Measurements from ENCODE around the gene INSRR.

Gene INSRR

DNA sequence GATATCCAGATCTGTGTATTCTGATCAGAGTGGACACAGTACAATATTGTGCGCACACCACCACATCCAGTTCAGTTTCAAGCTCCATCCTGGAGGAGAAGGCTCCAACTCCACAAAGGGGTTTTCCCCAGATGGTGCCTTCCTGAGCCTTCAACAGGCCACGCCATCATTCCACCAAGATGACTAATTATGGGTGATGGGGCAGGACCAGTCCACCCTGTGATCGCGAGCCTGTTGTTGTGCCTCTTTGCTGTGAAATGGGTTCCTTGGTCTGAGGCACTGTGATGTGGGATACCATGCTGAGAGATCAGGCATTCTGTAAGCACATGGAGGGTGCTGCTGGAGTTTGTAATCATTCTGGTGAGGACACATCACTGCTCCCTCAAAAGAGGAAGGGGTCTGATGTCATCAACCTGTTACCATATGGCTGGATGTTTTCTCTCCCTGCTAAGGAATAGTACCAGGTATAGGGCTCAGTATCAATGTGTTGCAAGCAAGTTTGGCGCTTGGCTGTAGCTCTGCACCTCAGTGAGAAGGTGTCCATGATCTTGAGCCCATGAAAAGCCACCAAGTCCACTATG is 35.6 kb downstream of the INSRR start:
- Histone ChIP-seq H3K27me3 (ENCODE audit: insufficient read depth, low read length) (no peaks in the 10 kb centered on the region), H3K27ac (ENCODE audit: low read depth, low read length) (no peak overlapping the region), H4K91ac (ENCODE audit: low read depth, low read length) (no peak overlapping the region), H2BK5ac (ENCODE audit: low read depth, low read length, poor library complexity) (no peak overlapping the region), H2AFZ (ENCODE audit: insufficient read depth, low read length, poor library complexity) (no peak overlapping the region), H3K4me2 (ENCODE audit: low read length) (no peak overlapping the region), H3K9ac (ENCODE audit: low read length) (no peak overlapping the region), H2BK120ac (ENCODE audit: insufficient read depth, low read length, poor library complexity) (no peak overlapping the region), H3K36me3 (ENCODE audit: control insufficient read depth in 1 of 2, insufficient read depth in 2 of 2, low read length in 2 of 2) (no peaks in the 10 kb centered on the region), H3K23ac (ENCODE audit: low read length) (no peak overlapping the region), H2BK12ac (ENCODE audit: low read length) (no peak overlapping the region), H3K4me1 (ENCODE audit: control insufficient read depth in 1 of 2, insufficient read depth in 2 of 2, low read length in 2 of 2) (no peaks in the 10 kb centered on the region), H4K8ac (ENCODE audit: low read depth, low read length) (no peak overlapping the region), H3K4ac (ENCODE audit: low read depth, low read length) (no peak overlapping the region), H4K12ac (ENCODE audit: low read depth, low read length) (no peak overlapping the region), H3K79me1 (ENCODE audit: low read length) (no peaks in the 10 kb centered on the region), H3K14ac (ENCODE audit: low read length) (no peak overlapping the region), H3K79me2 (ENCODE audit: control insufficient read depth, insufficient read depth, low read length, poor library complexity) (no peaks in the 10 kb centered on the region), H3K18ac (ENCODE audit: low read length) (no peak overlapping the region), H3K9me3 (ENCODE audit: insufficient read depth, low read depth, low read length) (no peaks in the 10 kb centered on the region), H3K4me3 (ENCODE audit: low read depth, low read length) (no peak overlapping the region), H2AK5ac (ENCODE audit: low read length) (no peak overlapping the region)
- DNase-seq = peak in 1 of 2 donors; percentile 7
- no CpG with 5 or more reads among the region's 5 CpGs for WGBS (ENCODE audit: extremely low coverage, insufficient coverage, insufficient read length)

DNA sequence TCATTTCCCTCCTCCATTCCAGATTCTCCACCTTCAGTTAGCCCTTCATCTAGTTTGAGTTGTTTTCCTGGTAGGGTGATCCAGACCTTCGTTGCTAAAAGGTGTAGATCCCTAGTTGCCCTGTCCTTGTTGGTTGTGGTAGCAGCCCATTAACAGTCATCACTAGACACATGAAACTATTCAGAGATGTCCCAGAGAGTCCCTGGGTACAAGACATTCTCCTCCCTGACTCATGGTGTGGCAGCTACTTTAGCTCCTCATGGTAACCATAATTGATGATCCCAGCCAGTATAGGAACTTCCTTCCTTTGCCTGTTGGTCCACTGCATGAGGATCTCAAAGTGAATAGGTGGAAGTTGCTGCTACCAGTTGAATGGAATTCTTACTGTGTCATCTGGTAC is 36.2 kb downstream of the INSRR start:
- Histone ChIP-seq H2AK5ac (ENCODE audit: low read length) (no peak overlapping the region), H3K27ac (ENCODE audit: low read depth, low read length) (no peak overlapping the region), H3K4me3 (ENCODE audit: low read depth, low read length) (no peak overlapping the region), H2BK120ac (ENCODE audit: insufficient read depth, low read length, poor library complexity) (no peak overlapping the region), H4K12ac (ENCODE audit: low read depth, low read length) (no peak overlapping the region), H2AFZ (ENCODE audit: insufficient read depth, low read length, poor library complexity) (no peak overlapping the region), H3K79me2 (ENCODE audit: control insufficient read depth, insufficient read depth, low read length, poor library complexity) (no peaks in the 10 kb centered on the region), H2BK12ac (ENCODE audit: low read length) (no peak overlapping the region), H3K23ac (ENCODE audit: low read length) (no peak overlapping the region), H3K9ac (ENCODE audit: low read length) (no peak overlapping the region), H3K9me3 (ENCODE audit: insufficient read depth, low read depth, low read length) (no peaks in the 10 kb centered on the region), H3K4me1 (ENCODE audit: control insufficient read depth in 1 of 2, insufficient read depth in 2 of 2, low read length in 2 of 2) (no peaks in the 10 kb centered on the region), H3K4me2 (ENCODE audit: low read length) (no peak overlapping the region), H3K27me3 (ENCODE audit: insufficient read depth, low read length) (no peaks in the 10 kb centered on the region), H3K4ac (ENCODE audit: low read depth, low read length) (no peak overlapping the region), H3K79me1 (ENCODE audit: low read length) (no peaks in the 10 kb centered on the region), H2BK5ac (ENCODE audit: low read depth, low read length, poor library complexity) (no peak overlapping the region), H4K8ac (ENCODE audit: low read depth, low read length) (no peak overlapping the region), H3K18ac (ENCODE audit: low read length) (no peak overlapping the region), H3K36me3 (ENCODE audit: control insufficient read depth in 1 of 2, insufficient read depth in 2 of 2, low read length in 2 of 2) (no peaks in the 10 kb centered on the region), H3K14ac (ENCODE audit: low read length) (no peak overlapping the region), H4K91ac (ENCODE audit: low read depth, low read length) (no peak overlapping the region)
- WGBS (ENCODE audit: extremely low coverage, insufficient coverage, insufficient read length) = no CpG with 5 or more reads among the region's 1 CpG
- DNase-seq = no peak

DNA sequence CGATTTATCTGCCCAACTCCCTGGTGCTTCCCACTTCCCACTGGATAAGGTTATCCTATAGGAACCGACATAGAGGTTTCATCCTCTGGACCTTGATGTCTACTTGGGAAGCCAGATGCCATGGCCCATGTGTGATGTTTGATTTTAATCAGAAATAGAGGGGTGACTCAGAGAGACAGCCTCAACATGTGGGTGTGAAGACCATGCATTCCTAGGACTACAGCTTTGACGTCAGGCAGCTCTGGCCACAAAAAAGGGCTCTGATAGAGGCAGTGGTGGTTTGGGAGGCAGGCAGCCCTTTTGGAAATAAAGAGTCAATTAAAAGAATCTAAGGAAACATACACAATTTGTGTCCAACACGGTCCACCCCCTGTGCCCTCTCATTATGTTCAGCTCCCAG is 37.1 kb downstream of the INSRR start:
- no CpG with 5 or more reads among the region's 4 CpGs for WGBS (ENCODE audit: extremely low coverage, insufficient coverage, insufficient read length)
- no peak overlapping the region for H4K12ac ChIP-seq (ENCODE audit: low read depth, low read length)
- no peak overlapping the region for H3K27ac ChIP-seq (ENCODE audit: low read depth, low read length)
- no peak overlapping the region for H2AFZ ChIP-seq (ENCODE audit: insufficient read depth, low read length, poor library complexity)
- no peak overlapping the region for H3K9ac ChIP-seq (ENCODE audit: low read length)
- H2BK12ac ChIP-seq (ENCODE audit: low read length) = no peak overlapping the region
- no peak overlapping the region for H4K91ac ChIP-seq (ENCODE audit: low read depth, low read length)
- no peak overlapping the region for H3K4me2 ChIP-seq (ENCODE audit: low read length)
- no peak overlapping the region for H3K4ac ChIP-seq (ENCODE audit: low read depth, low read length)
- H2BK120ac ChIP-seq (ENCODE audit: insufficient read depth, low read length, poor library complexity) = no peak overlapping the region
- H3K23ac ChIP-seq (ENCODE audit: low read length) = no peak overlapping the region
- no peak overlapping the region for H3K4me3 ChIP-seq (ENCODE audit: low read depth, low read length)
- no peaks in the 10 kb centered on the region for H3K27me3 ChIP-seq (ENCODE audit: insufficient read depth, low read length)
- no peak overlapping the region for H3K18ac ChIP-seq (ENCODE audit: low read length)
- no peak overlapping the region for H3K14ac ChIP-seq (ENCODE audit: low read length)
- H4K8ac ChIP-seq (ENCODE audit: low read depth, low read length) = no peak overlapping the region
- H3K36me3 ChIP-seq (ENCODE audit: control insufficient read depth in 1 of 2, insufficient read depth in 2 of 2, low read length in 2 of 2) = no peaks in the 10 kb centered on the region
- no peaks in the 10 kb centered on the region for H3K79me1 ChIP-seq (ENCODE audit: low read length)
- no peaks in the 10 kb centered on the region for H3K4me1 ChIP-seq (ENCODE audit: control insufficient read depth in 1 of 2, insufficient read depth in 2 of 2, low read length in 2 of 2)
- H2BK5ac ChIP-seq (ENCODE audit: low read depth, low read length, poor library complexity) = no peak overlapping the region
- H3K9me3 ChIP-seq (ENCODE audit: insufficient read depth, low read depth, low read length) = no peaks in the 10 kb centered on the region
- no peaks in the 10 kb centered on the region for H3K79me2 ChIP-seq (ENCODE audit: control insufficient read depth, insufficient read depth, low read length, poor library complexity)
- DNase-seq = no peak
- H2AK5ac ChIP-seq (ENCODE audit: low read length) = no peak overlapping the region

DNA sequence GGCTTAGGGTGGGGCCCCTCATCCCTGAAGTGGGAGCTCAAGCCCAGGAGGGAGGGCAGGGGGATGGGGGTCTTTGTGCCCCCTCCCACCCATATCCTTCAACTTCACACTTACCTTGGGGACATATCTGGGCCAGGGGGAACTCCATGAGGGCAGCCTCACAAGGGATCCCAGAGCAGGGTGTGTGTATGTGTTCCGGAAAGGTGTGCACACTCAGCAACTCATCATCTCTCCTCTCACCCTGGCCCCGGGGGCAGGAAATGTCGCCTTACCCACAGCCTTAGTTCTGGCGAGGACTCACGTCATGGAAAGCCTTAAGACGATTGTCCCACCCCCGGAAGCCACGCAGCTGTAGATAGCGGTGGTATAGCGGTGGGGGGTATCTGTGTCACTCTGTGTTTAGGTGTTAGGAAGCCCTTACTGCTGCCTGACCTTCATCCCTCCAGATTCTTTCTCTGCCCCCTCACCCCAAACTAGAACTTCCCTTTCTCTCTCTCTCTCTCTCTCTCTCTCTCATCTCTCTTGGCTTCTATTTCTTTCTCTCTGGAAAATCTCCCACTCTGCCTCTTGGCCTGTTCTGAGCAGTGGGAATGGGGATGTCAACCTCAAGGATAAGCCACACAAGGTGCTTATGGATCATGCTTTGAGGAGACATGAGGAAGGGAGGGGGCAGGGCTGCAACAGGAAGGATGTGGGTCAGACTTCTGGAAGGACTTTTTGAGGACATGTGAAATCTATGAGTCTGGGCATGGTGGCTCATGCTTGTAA is 42.2 kb downstream of the INSRR start, which contains the start of gene SH2D2A:
SH2D2A (minus strand) TSS at position 288 of the 768 bp plus-strand sequence; CDS start at position 148, 140 bp downstream.
- WGBS (ENCODE audit: extremely low coverage, insufficient coverage, insufficient read length) = no CpG with 5 or more reads among the region's 10 CpGs
- H3K27ac ChIP-seq (ENCODE audit: low read depth, low read length) = no peak within 1 kb of the TSS
- H4K91ac ChIP-seq (ENCODE audit: low read depth, low read length) = no peak within 1 kb of the TSS
- no peak within 1 kb of the TSS for H4K8ac ChIP-seq (ENCODE audit: low read depth, low read length)
- no peaks in the 10 kb centered on the region for H3K36me3 ChIP-seq (ENCODE audit: control insufficient read depth in 1 of 2, insufficient read depth in 2 of 2, low read length in 2 of 2)
- no peaks in the 10 kb centered on the region for H3K79me2 ChIP-seq (ENCODE audit: control insufficient read depth, insufficient read depth, low read length, poor library complexity)
- no peak within 1 kb of the TSS for H2AFZ ChIP-seq (ENCODE audit: insufficient read depth, low read length, poor library complexity)
- H2BK12ac ChIP-seq (ENCODE audit: low read length) = no peak within 1 kb of the TSS
- no peak within 1 kb of the TSS for H2BK120ac ChIP-seq (ENCODE audit: insufficient read depth, low read length, poor library complexity)
- peaks cover 2% of the 10 kb centered on the region for H3K27me3 ChIP-seq (ENCODE audit: insufficient read depth, low read length)
- no peak within 1 kb of the TSS for H3K14ac ChIP-seq (ENCODE audit: low read length)
- H3K79me1 ChIP-seq (ENCODE audit: low read length) = no peaks in the 10 kb centered on the region
- no peak within 1 kb of the TSS for H3K4ac ChIP-seq (ENCODE audit: low read depth, low read length)
- no peak within 1 kb of the TSS for H2BK5ac ChIP-seq (ENCODE audit: low read depth, low read length, poor library complexity)
- peaks cover 9 to 11% of the 10 kb centered on the region in 2 experiments for H3K4me1 ChIP-seq (ENCODE audit: control insufficient read depth in 1 of 2, insufficient read depth in 2 of 2, low read length in 2 of 2)
- no peak within 1 kb of the TSS for H3K18ac ChIP-seq (ENCODE audit: low read length)
- no peak within 1 kb of the TSS for H3K4me3 ChIP-seq (ENCODE audit: low read depth, low read length)
- peaks cover 4% of the 10 kb centered on the region for H3K9me3 ChIP-seq (ENCODE audit: insufficient read depth, low read depth, low read length)
- no peak within 1 kb of the TSS for H3K4me2 ChIP-seq (ENCODE audit: low read length)
- no peak within 1 kb of the TSS for H3K9ac ChIP-seq (ENCODE audit: low read length)
- H2AK5ac ChIP-seq (ENCODE audit: low read length) = no peak within 1 kb of the TSS
- DNase-seq = peak; percentile 8 to 21
- no peak within 1 kb of the TSS for H4K12ac ChIP-seq (ENCODE audit: low read depth, low read length)
- H3K23ac ChIP-seq (ENCODE audit: low read length) = no peak within 1 kb of the TSS

Measured in trophoblast cell (in vitro differentiated cells and primary cell).